ENCODE data around the gene LSG1.

Gene LSG1

GRCh38 chr3:194671900-194672808, at the start of gene LSG1:
TSS of gene LSG1 (minus strand) at chr3:194672191. CDS start at chr3:194672162, 29 bp downstream.
- H3K4me3 ChIP-seq (ENCODE audit: low read length), result peak within 1 kb of the TSS; percentile 97
- no peak for TF ChIP-seq ZNF274 (IDR thresholded peaks at IDR 0.05; ENCODE audit: low read depth, low read length)

- TF ChIP-seq ZNF274 (IDR thresholded peaks at IDR 0.05; ENCODE audit: low read depth, low read length), result no peak
- H3K4me3 ChIP-seq (ENCODE audit: low read length), result no peak overlapping the region
Measured at GRCh38 chr3:194720048-194720447, 48.1 kb upstream of the LSG1 start.

GRCh38 chr3:194718079-194718478, 46.1 kb upstream of the LSG1 start:
- H3K4me3 ChIP-seq (ENCODE audit: low read length), result no peak overlapping the region
- TF ChIP-seq ZNF274 (IDR thresholded peaks at IDR 0.05; ENCODE audit: low read depth, low read length), result no peak

GRCh38 chr3:194715022-194715800, 43.2 kb upstream of the LSG1 start:
- no peak overlapping the region for H3K4me3 ChIP-seq (ENCODE audit: low read length)
- TF ChIP-seq ZNF274 (IDR thresholded peaks at IDR 0.05; ENCODE audit: low read depth, low read length), result no peak

- no peak overlapping the region for H3K4me3 ChIP-seq (ENCODE audit: low read length)
- no peak for TF ChIP-seq ZNF274 (IDR thresholded peaks at IDR 0.05; ENCODE audit: low read depth, low read length)
Measured at GRCh38 chr3:194714564-194714963, 42.6 kb upstream of the LSG1 start.

GRCh38 chr3:194714137-194714455, 42.1 kb upstream of the LSG1 start:
- TF ChIP-seq ZNF274 (IDR thresholded peaks at IDR 0.05; ENCODE audit: low read depth, low read length), result no peak
- no peak overlapping the region for H3K4me3 ChIP-seq (ENCODE audit: low read length)

- no peak for TF ChIP-seq ZNF274 (IDR thresholded peaks at IDR 0.05; ENCODE audit: low read depth, low read length)
- no peak overlapping the region for H3K4me3 ChIP-seq (ENCODE audit: low read length)
Measured at GRCh38 chr3:194713299-194714136, 41.5 kb upstream of the LSG1 start.

GRCh38 chr3:194711913-194712312, 39.9 kb upstream of the LSG1 start:
- H3K4me3 ChIP-seq (ENCODE audit: low read length), result no peak overlapping the region
- no peak for TF ChIP-seq ZNF274 (IDR thresholded peaks at IDR 0.05; ENCODE audit: low read depth, low read length)

GRCh38 chr3:194711286-194711685, 39.3 kb upstream of the LSG1 start:
- H3K4me3 ChIP-seq (ENCODE audit: low read length), result no peak overlapping the region

GRCh38 chr3:194707147-194707540, 35.2 kb upstream of the LSG1 start:
- no peak overlapping the region for H3K4me3 ChIP-seq (ENCODE audit: low read length)
- TF ChIP-seq ZNF274 (IDR thresholded peaks at IDR 0.05; ENCODE audit: low read depth, low read length), result no peak

More at GRCh38 chr3:194711286-194711685, 39.3 kb upstream of the LSG1 start:
- TF ChIP-seq ZNF274 (IDR thresholded peaks at IDR 0.05; ENCODE audit: low read depth, low read length), result no peak

GRCh38 chr3:194705761-194706160, 33.8 kb upstream of the LSG1 start:
- H3K4me3 ChIP-seq (ENCODE audit: low read length), result no peak overlapping the region
- no peak for TF ChIP-seq ZNF274 (IDR thresholded peaks at IDR 0.05; ENCODE audit: low read depth, low read length)

GRCh38 chr3:194705227-194705626, 33.2 kb upstream of the LSG1 start:
- H3K4me3 ChIP-seq (ENCODE audit: low read length), result no peak overlapping the region
- TF ChIP-seq ZNF274 (IDR thresholded peaks at IDR 0.05; ENCODE audit: low read depth, low read length), result no peak

GRCh38 chr3:194702545-194702944, 30.6 kb upstream of the LSG1 start:
- no peak for TF ChIP-seq ZNF274 (IDR thresholded peaks at IDR 0.05; ENCODE audit: low read depth, low read length)
- no peak overlapping the region for H3K4me3 ChIP-seq (ENCODE audit: low read length)

- TF ChIP-seq ZNF274 (IDR thresholded peaks at IDR 0.05; ENCODE audit: low read depth, low read length), result no peak
- no peak overlapping the region for H3K4me3 ChIP-seq (ENCODE audit: low read length)
Measured at GRCh38 chr3:194696702-194697101, 24.7 kb upstream of the LSG1 start.
